ENCODE data around the gene LAMP5.

The LAMP5 gene

GRCh38 chr20:9500121-9500520 is 14.3 kb upstream of the LAMP5 start:
- DNase-seq (ENCODE audit: low read depth, low spot score), result no peak

GRCh38 chr20:9501473-9501872 is 12.9 kb upstream of the LAMP5 start:
- DNase-seq (ENCODE audit: low read depth, low spot score), result no peak

GRCh38 chr20:9503526-9504245 is 10.7 kb upstream of the LAMP5 start:
- peak; percentile 5 for DNase-seq (ENCODE audit: low read depth, low spot score)

- DNase-seq (ENCODE audit: low read depth, low spot score), result no peak
Observed at GRCh38 chr20:9506280-9506821, 8.0 kb upstream of the LAMP5 start.

DNA sequence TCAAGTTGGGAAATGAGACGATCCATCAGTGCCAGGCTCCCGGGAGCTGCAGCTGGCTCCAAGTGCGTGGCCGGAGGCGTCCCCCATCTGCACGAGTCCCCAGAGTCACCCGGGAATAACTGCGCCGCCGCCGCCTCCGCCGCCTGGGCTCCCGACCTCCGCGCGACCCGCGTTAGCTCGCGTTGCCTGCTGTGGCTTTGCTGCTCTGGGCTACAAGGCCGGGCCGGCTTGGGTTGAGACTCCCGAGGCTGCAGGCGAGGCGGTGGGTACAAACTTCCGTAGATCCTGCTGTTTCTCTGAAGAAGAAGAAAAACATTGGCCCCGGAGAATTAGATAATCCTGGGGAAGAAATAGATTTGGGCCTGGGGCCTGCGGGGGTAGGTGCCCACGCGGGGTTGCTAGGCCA is 7.4 kb upstream of the LAMP5 start:
- DNase-seq (ENCODE audit: low read depth, low spot score), result no peak

- no peak for DNase-seq (ENCODE audit: low read depth, low spot score)
Observed at GRCh38 chr20:9507544-9508239, 6.7 kb upstream of the LAMP5 start.

DNA sequence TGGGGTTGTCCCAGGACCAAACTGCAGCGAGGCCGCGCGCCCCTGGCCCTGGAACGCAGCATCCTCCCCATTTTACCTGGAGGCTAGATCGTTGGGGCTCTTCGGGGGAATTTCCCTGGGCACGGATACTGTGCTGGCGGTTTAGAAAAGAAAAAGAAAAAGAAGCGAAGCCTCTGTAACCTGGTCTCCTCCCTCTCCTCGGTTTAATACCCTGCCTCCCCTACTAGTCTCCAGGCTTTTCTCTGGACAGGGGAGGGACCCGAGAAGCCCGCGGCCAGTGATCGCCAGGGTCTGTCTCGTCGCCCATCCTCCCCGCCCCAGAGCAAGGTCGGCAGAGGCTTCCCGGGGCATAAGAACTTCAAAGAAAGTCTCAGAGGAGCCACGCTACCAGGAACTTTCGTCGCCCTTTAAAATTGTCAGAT is 6.1 kb upstream of the LAMP5 start:
- DNase-seq (ENCODE audit: low read depth, low spot score), result no peak

DNA sequence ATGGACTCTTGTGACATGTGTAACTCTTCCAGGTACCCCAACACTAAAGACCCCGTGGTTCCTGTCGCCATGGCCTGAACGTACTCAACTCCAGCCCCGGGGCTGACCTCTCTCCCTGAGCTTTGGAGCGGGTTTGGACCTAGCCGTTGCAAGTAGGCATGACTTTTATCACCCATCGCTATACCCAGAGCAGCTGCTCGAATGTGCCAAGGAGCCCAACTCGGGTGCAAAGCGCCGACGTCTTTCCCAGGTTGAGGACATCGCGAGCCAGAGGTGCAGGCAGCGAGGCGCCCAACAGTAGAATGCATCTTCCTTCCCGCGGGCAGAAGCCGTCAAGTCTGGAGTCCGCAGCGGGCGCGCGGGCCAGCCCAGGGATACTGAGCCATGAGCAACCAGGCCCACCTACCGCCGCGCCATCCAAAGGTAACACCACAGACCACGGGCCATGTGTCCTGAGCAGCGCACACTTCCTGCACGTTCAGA is 5.7 kb upstream of the LAMP5 start:
- no peak for DNase-seq (ENCODE audit: low read depth, low spot score)

GRCh38 chr20:9509246-9509645 is 5.1 kb upstream of the LAMP5 start:
- DNase-seq (ENCODE audit: low read depth, low spot score), result no peak

GRCh38 chr20:9510911-9511310 is 3.5 kb upstream of the LAMP5 start:
- DNase-seq (ENCODE audit: low read depth, low spot score), result no peak

GRCh38 chr20:9514072-9514460 is 324 bp upstream of the LAMP5 start:
- no peak for DNase-seq (ENCODE audit: low read depth, low spot score)

- DNase-seq (ENCODE audit: low read depth, low spot score), result no peak
Observed at GRCh38 chr20:9515214-9515585, 810 bp downstream of the LAMP5 start.

GRCh38 chr20:9515741-9516233 is 1.4 kb downstream of the LAMP5 start:
- no peak for DNase-seq (ENCODE audit: low read depth, low spot score)

- no peak for DNase-seq (ENCODE audit: low read depth, low spot score)
Observed at GRCh38 chr20:9516234-9516871, 2.0 kb downstream of the LAMP5 start.

DNA sequence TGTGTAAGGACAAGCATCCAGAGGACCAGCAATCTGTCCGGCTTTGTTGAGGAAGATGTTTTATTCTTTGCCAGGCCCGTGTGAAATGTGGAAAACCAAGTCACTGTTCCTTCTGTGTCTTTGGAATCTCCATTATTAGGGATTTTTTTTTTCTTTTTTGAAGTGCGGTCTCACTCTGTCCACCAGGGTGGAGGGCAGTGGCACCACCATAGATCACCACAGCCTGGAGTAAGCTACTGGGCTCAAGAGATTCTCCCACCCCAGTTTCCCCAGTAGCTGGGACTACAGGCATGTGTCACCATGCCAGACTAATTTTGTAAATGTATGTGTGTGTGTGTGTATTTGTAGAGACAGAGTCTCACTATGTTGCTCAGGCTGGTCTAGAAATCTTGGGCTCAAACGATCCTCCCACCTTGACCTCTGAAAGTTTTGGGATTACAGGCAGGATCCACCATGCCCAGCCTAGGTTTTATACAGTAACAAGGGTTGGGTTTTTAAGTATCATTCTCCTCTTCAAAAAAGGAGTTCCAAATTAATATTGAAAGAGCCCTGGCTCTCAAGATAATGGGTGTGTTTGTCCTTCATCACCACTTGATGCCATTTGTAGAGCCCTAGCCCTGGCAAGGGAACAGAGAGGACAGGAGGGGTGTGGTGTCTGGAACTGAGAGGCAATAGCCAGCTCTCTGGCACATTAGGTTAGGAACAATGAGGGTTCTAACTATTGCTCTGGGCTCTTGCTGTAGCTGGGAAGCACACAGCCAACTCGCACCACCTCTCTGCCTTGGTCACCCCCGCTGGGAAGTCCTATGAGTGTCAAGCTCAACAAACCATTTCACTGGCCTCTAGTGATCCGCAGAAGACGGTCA is 3.1 kb downstream of the LAMP5 start:
- DNase-seq (ENCODE audit: low read depth, low spot score), result no peak

DNA sequence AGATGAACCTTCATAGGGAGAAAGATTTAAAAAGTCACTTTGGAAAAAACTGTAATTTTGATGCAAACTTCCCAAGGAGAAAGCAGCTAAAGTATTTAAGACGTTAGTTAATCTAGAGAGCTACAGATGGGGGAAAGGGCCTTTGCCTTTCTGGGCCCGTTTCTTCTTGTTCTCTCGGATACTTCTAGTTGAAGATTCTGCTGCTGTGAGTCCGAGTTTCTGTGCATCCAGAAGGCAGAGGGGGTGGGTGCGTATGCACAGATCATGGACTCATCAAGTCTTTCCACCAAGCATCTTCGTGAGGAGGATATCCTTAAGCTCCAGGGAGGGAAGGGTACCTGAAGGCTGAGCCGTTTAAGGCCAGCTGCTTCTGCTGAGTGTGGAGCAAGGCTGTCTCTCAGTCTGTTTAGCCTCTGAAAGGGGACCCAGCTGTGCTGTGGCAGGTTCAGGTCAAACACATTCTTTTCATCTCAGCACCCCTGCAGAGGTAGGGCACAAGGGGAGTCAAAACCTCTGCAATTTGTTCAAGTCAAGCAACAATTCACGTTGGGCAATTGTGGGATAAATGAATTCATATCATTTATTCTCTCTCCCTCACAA is 4.3 kb downstream of the LAMP5 start:
- DNase-seq (ENCODE audit: low read depth, low spot score), result no peak

- no peak for DNase-seq (ENCODE audit: low read depth, low spot score)
Observed at GRCh38 chr20:9520086-9520485, 5.7 kb downstream of the LAMP5 start.

DNA sequence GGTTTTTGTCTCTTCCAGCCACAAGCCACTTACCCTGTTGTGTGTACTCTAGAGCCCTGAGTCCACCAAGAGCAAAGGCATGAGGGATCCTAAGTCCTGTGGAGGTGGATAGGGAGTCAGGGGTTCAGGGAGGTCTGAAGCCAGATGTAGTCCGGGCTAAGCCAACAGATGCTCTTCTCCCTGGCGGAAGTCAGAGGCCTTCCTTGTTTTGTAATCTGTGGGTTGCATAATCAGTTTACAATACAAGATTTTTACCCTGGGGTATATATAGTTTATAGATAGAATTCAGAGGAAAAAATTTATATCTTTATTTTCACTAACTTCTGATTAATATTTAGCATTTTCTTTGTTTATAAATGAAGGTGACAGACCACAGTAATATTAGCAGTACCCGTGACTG is 9.2 kb downstream of the LAMP5 start:
- no peak for DNase-seq (ENCODE audit: low read depth, low spot score)

DNA sequence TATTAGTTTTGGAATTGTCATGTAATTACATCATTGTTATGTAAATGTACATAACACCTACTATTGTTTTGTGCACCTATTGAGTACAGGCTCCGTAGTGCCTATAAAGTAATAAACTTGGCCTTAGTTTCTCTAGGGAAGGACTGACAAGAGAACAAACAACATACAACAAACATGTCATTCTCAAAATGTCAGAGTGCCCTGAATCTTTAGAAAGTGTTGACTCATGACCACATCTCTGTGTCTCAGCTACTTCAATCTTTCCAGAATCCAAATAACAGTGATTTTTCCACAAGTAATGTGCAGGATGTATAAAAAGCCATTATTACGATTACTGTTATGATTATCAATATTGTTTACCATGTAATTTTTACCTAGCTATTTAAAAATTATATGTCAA is 17.2 kb downstream of the LAMP5 start:
- DNase-seq (ENCODE audit: low read depth, low spot score), result no peak

GRCh38 chr20:9532069-9532838 is 17.9 kb downstream of the LAMP5 start:
- DNase-seq (ENCODE audit: low read depth, low spot score), result no peak

All from brain pericyte (primary cell).